ENCODE results near the gene CC2D2A. TPM values are rescaled to one million over a fixed set of nuclear protein-coding genes. Genes with fewer than 3 reads are reported as not detected.

Gene CC2D2A
- total and polyA plus RNA-seq, 7 donors: 1.6 to 4.7 (median 2.1) TPM

DNA sequence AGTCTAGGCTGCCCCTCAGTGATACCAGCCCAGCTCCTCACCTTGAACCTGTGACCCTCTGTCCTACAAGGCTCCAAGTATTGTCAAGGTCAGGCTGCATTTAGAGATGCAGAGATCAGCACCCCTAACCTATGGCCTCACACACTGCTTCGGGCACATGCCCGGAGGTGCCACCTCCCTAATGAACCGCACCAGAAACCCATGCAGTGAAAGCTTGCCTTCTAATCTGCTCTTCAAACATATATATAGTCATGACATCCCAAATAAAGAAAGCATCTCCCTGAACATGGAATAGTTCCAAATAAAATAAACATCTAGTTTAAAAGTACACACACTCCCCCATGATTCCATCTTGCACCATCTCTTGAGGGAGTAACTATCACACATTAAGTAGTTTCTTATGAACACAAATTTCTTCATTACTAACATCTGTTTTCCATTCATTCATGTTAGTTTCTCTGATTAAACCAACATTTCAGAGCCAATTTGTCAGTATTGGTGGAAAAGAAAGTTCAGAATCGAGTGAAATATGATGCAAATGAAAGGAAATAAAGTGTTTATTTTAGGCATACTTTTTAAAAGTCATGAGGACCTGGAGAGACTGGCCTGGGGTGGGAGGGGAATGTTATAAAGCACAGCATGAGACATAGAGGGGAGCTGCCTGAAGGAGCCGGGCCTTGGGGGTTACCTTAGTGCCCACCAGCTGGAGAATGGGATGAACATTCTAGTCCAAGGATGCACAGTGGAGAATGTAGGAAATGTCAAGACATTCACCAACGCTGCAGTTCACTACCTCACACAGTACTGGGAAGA, 19.2 kb downstream of the CC2D2A start:
- Histone ChIP-seq H3K4me1 (no peaks in the 10 kb centered on the region), H3K27me3 (ENCODE audit: insufficient read depth in 3 of 3, low read length in 2 of 3) (no peaks in the 10 kb centered on the region), H3K36me3 (ENCODE audit: insufficient read depth in 1 of 2, low read depth in 1 of 2) (peaks cover 0 to 4% of the 10 kb centered on the region in 2 donors), H3K4me3 (no peak overlapping the region), H3K27ac (no peak overlapping the region), H3K9me3 (no peaks in the 10 kb centered on the region)
- no peak for DNase-seq
- WGBS, 3 donors: 80 to 86% (median 83%) methylated on average over 6 of the region's 6 CpGs
- TF ChIP-seq CTCF (IDR thresholded peaks at IDR 0.05): no peak
- intact Hi-C loops (cut with DNase I): no loop called here
- ATAC-seq: peak in 1 of 4 donors; percentile 45

DNA sequence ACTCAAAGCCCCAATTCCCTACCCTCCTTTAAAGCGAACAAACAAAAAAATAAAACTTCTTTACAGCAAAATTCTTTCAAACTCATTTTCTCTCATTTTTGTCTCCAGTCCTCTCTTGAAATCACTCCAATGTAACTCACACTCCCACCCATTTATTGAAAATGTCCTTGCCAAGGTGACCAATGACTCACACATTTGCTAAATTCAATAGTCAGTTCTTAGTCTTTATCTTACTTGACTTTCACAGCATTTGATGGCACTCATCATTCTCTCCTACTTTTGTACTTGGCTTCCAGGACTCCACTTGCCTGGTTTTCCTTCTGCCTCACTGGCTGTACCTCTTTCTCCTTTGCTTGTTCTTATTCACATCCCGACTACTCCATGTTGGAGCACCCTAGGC, 19.9 kb downstream of the CC2D2A start:
- Histone ChIP-seq H3K36me3 (ENCODE audit: insufficient read depth in 1 of 2, low read depth in 1 of 2) (peaks cover 0 to 4% of the 10 kb centered on the region in 2 donors), H3K4me1 (no peaks in the 10 kb centered on the region), H3K4me3 (no peak overlapping the region), H3K27ac (no peak overlapping the region), H3K27me3 (ENCODE audit: insufficient read depth in 3 of 3, low read length in 2 of 3) (no peaks in the 10 kb centered on the region), H3K9me3 (no peaks in the 10 kb centered on the region)
- no peak for DNase-seq
- intact Hi-C loops (cut with DNase I): no loop called here
- no peak for ATAC-seq
- WGBS, 3 donors: 84 to 92% (median 85%) methylated on average over 2 of the region's 2 CpGs
- TF ChIP-seq CTCF (IDR thresholded peaks at IDR 0.05): no peak

DNA sequence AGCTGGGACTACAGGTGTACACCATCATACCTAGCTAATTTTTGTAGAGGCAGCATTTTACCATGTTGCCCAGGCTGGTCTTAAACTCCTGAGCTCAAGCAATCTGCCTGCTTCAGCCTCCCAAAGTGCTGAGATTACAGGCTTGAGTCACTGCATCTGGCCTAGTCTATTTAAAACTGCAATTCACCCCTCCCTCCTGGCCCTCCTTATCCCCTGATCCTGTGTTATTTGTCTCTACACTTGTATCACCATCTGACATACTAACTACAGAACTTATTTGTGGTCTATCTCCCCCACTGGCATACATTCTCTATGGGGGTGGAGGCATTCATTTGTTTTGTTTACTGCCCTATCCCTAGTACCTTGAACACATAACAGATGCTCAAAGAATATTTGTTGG, 23.7 kb downstream of the CC2D2A start:
- TF ChIP-seq CTCF (IDR thresholded peaks at IDR 0.05): no peak
- Histone ChIP-seq H3K27ac (no peak overlapping the region), H3K9me3 (peaks cover 14% of the 10 kb centered on the region), H3K4me3 (no peak overlapping the region), H3K4me1 (no peaks in the 10 kb centered on the region), H3K36me3 (ENCODE audit: insufficient read depth in 1 of 2, low read depth in 1 of 2) (peaks cover 0 to 4% of the 10 kb centered on the region in 2 donors), H3K27me3 (ENCODE audit: insufficient read depth in 3 of 3, low read length in 2 of 3) (no peaks in the 10 kb centered on the region)
- ATAC-seq (no peak), DNase-seq (no peak)
- intact Hi-C loops (cut with DNase I): no loop called here

- Histone ChIP-seq H3K4me1 (no peaks in the 10 kb centered on the region), H3K4me3 (no peak overlapping the region), H3K36me3 (ENCODE audit: insufficient read depth in 1 of 2, low read depth in 1 of 2) (no peaks in the 10 kb centered on the region), H3K27me3 (ENCODE audit: insufficient read depth in 3 of 3, low read length in 2 of 3) (no peaks in the 10 kb centered on the region), H3K27ac (no peak overlapping the region), H3K9me3 (peaks cover 14% of the 10 kb centered on the region)
- WGBS, 3 donors: 44 to 70% (median 54%) methylated on average over 1 of the region's 1 CpG
- TF ChIP-seq CTCF (IDR thresholded peaks at IDR 0.05): no peak
- ATAC-seq: no peak
- DNase-seq: no peak
- intact Hi-C loops (cut with DNase I): no loop called here
Measured at GRCh38 chr4:15495621-15496020, 25.9 kb downstream of the CC2D2A start.

- intact Hi-C loops (cut with DNase I): no loop called here
Measured at GRCh38 chr4:15498356-15498755, 28.7 kb downstream of the CC2D2A start.

More at GRCh38 chr4:15498356-15498755, 28.7 kb downstream of the CC2D2A start:
- H3K4me1 ChIP-seq: no peaks in the 10 kb centered on the region
- H3K4me3 ChIP-seq: no peak overlapping the region
- ATAC-seq (no peak), DNase-seq (no peak)
- WGBS, 3 donors: 42 to 58% (median 48%) methylated on average over 3 of the region's 3 CpGs
- no peak overlapping the region for H3K27ac ChIP-seq
- H3K27me3 ChIP-seq (ENCODE audit: insufficient read depth in 3 of 3, low read length in 2 of 3): no peaks in the 10 kb centered on the region
- peaks cover 0 to 8% of the 10 kb centered on the region in 2 donors for H3K36me3 ChIP-seq (ENCODE audit: insufficient read depth in 1 of 2, low read depth in 1 of 2)
- no peak for TF ChIP-seq CTCF (IDR thresholded peaks at IDR 0.05)
- H3K9me3 ChIP-seq: peaks cover 14% of the 10 kb centered on the region

Data from psoas muscle (tissue), 8 donors.